Panc1 (cell line): ENCODE measurements around the gene DAZAP1. TPM values are rescaled to one million over a fixed set of nuclear protein-coding genes. Genes with fewer than 3 reads are reported as not detected.

Experiments
- ATAC-seq: fragments of 200-7000 bp; cut with Tn5 transposase; 2 replicates; pipeline ENCODE4 v1.9.1; 2020; ENCODE audit warnings: mild to moderate bottlenecking, moderate library complexity
- BruUV-seq: library from RNA; stranded (reverse); fragments of 400-500 nt; replicated peaks from 2 replicates; lab custom pipeline; 2021; lab: Mats Ljungman, UMichigan
- CTCF ChIA-PET: fragments of 300-600 bp; sonication (Branson Sonifier 250); formaldehyde crosslinking; loops from one replicate; lab custom pipeline; 2022; ENCODE audit warnings: antibody characterized with exemption; lab: Charles Lee
- POLR2A ChIA-PET: fragments of 300-600 bp; sonication (Branson Sonifier 250); formaldehyde crosslinking; loops from one replicate; lab custom pipeline; 2022; ENCODE audit warnings: antibody characterized with exemption; lab: Charles Lee
- DNase-seq: peaks from one replicate; pipeline ENCODE4 v3.0.0-alpha.2; 2010; ENCODE audit warnings: low read depth, low spot score
- H3K27ac ChIP-seq: 2 replicates; pipeline ENCODE4 v1.5.1; 2011; ENCODE audit warnings: mild to moderate bottlenecking, low read length, inconsistent platforms
- H3K27me3 ChIP-seq: fragments of 200-500 bp; sonication (Bioruptor generic); 2 replicates; pipeline ENCODE4 v1.6.0; 2014; ENCODE audit warnings: low read length, inconsistent platforms; ENCODE audit not compliant: control insufficient read depth, insufficient read depth
- H3K36me3 ChIP-seq: fragments of 200-500 bp; sonication (Bioruptor generic); 2 replicates; pipeline ENCODE4 v1.5.1; 2014; ENCODE audit warnings: inconsistent platforms, mild to moderate bottlenecking, low read length, moderate library complexity; ENCODE audit not compliant: control insufficient read depth, insufficient read depth
- H3K4me1 ChIP-seq: 2 replicates; pipeline ENCODE4 v1.5.1; 2011; ENCODE audit warnings: inconsistent platforms, mild to moderate bottlenecking, low read length, moderate library complexity; ENCODE audit not compliant: control insufficient read depth, insufficient read depth
- H3K4me3 ChIP-seq, 2 experiments: 2 replicates each; pipeline ENCODE4 v1.5.1; 2011 to 2012; ENCODE audit warnings: low read depth in 2 of 2, low read length in 2 of 2, mild to moderate bottlenecking in 2 of 2, inconsistent platforms in 1 of 2, moderate library complexity in 1 of 2
- H3K9me3 ChIP-seq: fragments of 200-500 bp; sonication (Bioruptor generic); 2 replicates; pipeline ENCODE4 v1.5.1; 2014; ENCODE audit warnings: low read depth, mild to moderate bottlenecking, inconsistent platforms, low read length, moderate library complexity; ENCODE audit not compliant: control insufficient read depth, insufficient read depth
- CTCF ChIP-seq: fragments of 450-650 bp; IDR thresholded peaks from 2 replicates; pipeline ENCODE4 v1.5.1; 2017; ENCODE audit warnings: mild to moderate bottlenecking
- POLR2AphosphoS5 ChIP-seq: IDR thresholded peaks from 2 replicates; pipeline ENCODE4 v1.6.1; 2012; ENCODE audit warnings: mild to moderate bottlenecking, low read depth, low read length, moderate library complexity
- REST ChIP-seq, 2 experiments: IDR thresholded peaks; 2 replicates each; pipeline ENCODE4 v1.6.1; 2011 to 2012; ENCODE audit warnings: low read depth in 2 of 2, control low read depth in 1 of 2, low read length in 1 of 2, mild to moderate bottlenecking in 1 of 2, moderate library complexity in 1 of 2; ENCODE audit not compliant: insufficient read depth in 1 of 2
- SIN3A ChIP-seq: IDR thresholded peaks from 2 replicates; pipeline ENCODE4 v1.6.1; 2012; ENCODE audit warnings: low read depth, mild to moderate bottlenecking, low read length, moderate library complexity, borderline replicate concordance; ENCODE audit not compliant: insufficient read depth
- TCF7L2 ChIP-seq: IDR thresholded peaks from 2 replicates; pipeline ENCODE4 v1.6.1; 2011; ENCODE audit warnings: mild to moderate bottlenecking, low read depth, low read length, inconsistent platforms
- in situ Hi-C: cut with HindIII; loops from 2 replicates; pipeline ENCODE4 v1.10.0; 2016; ENCODE audit warnings: low sequenced_read_pairs, low pct_unique_long_range_greater_than_20kb
- intact Hi-C: fragments of 100-400 bp; cut with micrococcal nuclease; formaldehyde crosslinking; loops from one replicate; pipeline ENCODE4 v1.10.0; 2022; ENCODE audit not compliant: unreplicated experiment
- total RNA-seq: library from RNA; stranded (reverse); gene quantifications from one replicate; pipeline ENCODE4 v1.2.1, GENCODE V29; 2021; ENCODE audit not compliant: unreplicated experiment

Gene DAZAP1
- total RNA-seq, 1 experiment from 2014 or later: 195 TPM

- no peak overlapping the region for H3K4me3 ChIP-seq
- no peak overlapping the region for H3K27ac ChIP-seq
- no peaks in the 10 kb centered on the region for H3K9me3 ChIP-seq
- ChIA-PET CTCF (no interaction called here), POLR2A (no interaction called here)
- no peaks in the 10 kb centered on the region for H3K27me3 ChIP-seq
- in situ Hi-C loops: no loop called here
- TF ChIP-seq TCF7L2 (no peak), CTCF (no peak), REST (IDR thresholded peaks at IDR 0.05; ENCODE audit: insufficient read depth in 1 of 2, low read depth in 2 of 2, low read length in 1 of 2) (no peak), POLR2AphosphoS5 (no peak), SIN3A (no peak)
- ATAC-seq (no peak), DNase-seq (no peak)
- no peaks in the 10 kb centered on the region; the same call in none of the 2 replicates for H3K36me3 ChIP-seq
- no TSS peak for BruUV-seq
- intact Hi-C loops: no loop called here
- no peaks in the 10 kb centered on the region for H3K4me1 ChIP-seq
Observed at GRCh38 chr19:1425102-1425837, 17.9 kb downstream of the DAZAP1 start.

GRCh38 chr19:1425902-1426301 lies 18.5 kb downstream of the DAZAP1 start:
- no peaks in the 10 kb centered on the region; the same call in none of the 2 replicates for H3K36me3 ChIP-seq
- POLR2A ChIA-PET: no interaction called here

More at GRCh38 chr19:1425902-1426301, 18.5 kb downstream of the DAZAP1 start:
- Histone ChIP-seq H3K27ac (no peak overlapping the region), H3K9me3 (no peaks in the 10 kb centered on the region), H3K27me3 (no peaks in the 10 kb centered on the region), H3K4me3 (no peak overlapping the region), H3K4me1 (no peaks in the 10 kb centered on the region)
- in situ Hi-C loops (no loop called here), intact Hi-C loops (no loop called here)
- no peak for TF ChIP-seq REST (IDR thresholded peaks at IDR 0.05; ENCODE audit: insufficient read depth in 1 of 2, low read depth in 2 of 2, low read length in 1 of 2)
- no peak for TF ChIP-seq TCF7L2
- no peak for TF ChIP-seq CTCF
- TF ChIP-seq SIN3A: no peak
- no peak for TF ChIP-seq POLR2AphosphoS5
- no TSS peak for BruUV-seq
- CTCF ChIA-PET: no interaction called here
- DNase-seq (no peak), ATAC-seq (no peak)
